ENCODE data around the gene MPC1L.

Gene MPC1L

DNA sequence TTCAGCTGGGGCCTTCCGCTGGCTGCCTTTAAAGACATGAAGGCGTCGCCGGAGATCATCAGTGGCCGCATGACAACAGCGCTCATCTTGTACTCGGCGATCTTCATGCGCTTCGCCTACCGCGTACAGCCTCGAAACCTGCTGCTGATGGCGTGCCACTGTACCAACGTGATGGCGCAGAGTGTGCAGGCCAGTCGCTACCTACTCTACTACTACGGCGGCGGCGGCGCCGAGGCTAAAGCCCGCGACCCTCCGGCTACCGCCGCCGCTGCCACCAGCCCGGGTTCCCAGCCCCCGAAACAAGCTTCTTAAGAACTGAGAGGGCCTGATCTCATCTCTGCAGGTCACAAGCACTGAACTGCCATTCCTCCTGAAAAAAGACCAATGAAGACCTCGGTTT lies 437 bp downstream of the MPC1L start:
- Histone ChIP-seq H2AFZ (ENCODE audit: low read depth) (no peak overlapping the region), H4K20me1 (ENCODE audit: insufficient read depth) (no peaks in the 10 kb centered on the region), H3K27ac (no peak overlapping the region), H3K4me2 (no peak overlapping the region), H3K36me3 (ENCODE audit: insufficient read depth) (no peaks in the 10 kb centered on the region), H3K4me3 (IDR thresholded peaks at IDR 0.05; ENCODE audit: insufficient read depth, low read depth, low read length) (no peak overlapping the region), H3K9ac (no peak overlapping the region), H3K4me1 (ENCODE audit: low read depth, poor library complexity, severe bottlenecking) (no peaks in the 10 kb centered on the region), H3K27me3 (ENCODE audit: insufficient read depth, low read depth) (no peaks in the 10 kb centered on the region), H3K79me2 (ENCODE audit: insufficient read depth, low read depth) (no peaks in the 10 kb centered on the region)
- TF ChIP-seq, protein P1, sequence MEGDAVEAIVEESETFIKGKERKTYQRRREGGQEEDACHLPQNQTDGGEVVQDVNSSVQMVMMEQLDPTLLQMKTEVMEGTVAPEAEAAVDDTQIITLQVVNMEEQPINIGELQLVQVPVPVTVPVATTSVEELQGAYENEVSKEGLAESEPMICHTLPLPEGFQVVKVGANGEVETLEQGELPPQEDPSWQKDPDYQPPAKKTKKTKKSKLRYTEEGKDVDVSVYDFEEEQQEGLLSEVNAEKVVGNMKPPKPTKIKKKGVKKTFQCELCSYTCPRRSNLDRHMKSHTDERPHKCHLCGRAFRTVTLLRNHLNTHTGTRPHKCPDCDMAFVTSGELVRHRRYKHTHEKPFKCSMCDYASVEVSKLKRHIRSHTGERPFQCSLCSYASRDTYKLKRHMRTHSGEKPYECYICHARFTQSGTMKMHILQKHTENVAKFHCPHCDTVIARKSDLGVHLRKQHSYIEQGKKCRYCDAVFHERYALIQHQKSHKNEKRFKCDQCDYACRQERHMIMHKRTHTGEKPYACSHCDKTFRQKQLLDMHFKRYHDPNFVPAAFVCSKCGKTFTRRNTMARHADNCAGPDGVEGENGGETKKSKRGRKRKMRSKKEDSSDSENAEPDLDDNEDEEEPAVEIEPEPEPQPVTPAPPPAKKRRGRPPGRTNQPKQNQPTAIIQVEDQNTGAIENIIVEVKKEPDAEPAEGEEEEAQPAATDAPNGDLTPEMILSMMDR (conservative IDR thresholded peaks at IDR 0.05; ENCODE audit: low read depth, low read length): no peak

DNA sequence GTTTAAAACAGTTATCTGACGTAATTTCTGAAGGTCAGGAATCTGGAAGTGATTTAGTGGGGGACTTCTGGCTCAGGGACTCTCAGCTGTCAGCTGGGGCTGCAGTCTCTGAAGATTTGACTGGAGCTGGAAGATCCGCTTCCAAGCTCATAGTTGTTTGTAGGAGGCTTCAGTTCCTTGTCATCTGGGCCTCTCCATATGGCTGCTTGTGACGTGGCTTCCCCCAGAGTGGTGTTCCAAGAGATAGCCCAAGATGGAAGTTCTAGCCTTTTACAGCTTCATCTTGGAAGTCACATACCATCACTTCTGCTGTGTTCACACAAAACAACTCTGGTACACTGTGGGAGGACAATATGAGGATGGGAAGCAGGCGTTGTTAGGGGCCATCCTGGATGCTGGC lies 2.1 kb downstream of the MPC1L start:
- Histone ChIP-seq H3K4me1 (ENCODE audit: low read depth, poor library complexity, severe bottlenecking) (no peaks in the 10 kb centered on the region), H4K20me1 (ENCODE audit: insufficient read depth) (no peaks in the 10 kb centered on the region), H3K9ac (no peak overlapping the region), H3K4me2 (no peak overlapping the region), H3K36me3 (ENCODE audit: insufficient read depth) (no peaks in the 10 kb centered on the region), H3K4me3 (IDR thresholded peaks at IDR 0.05; ENCODE audit: insufficient read depth, low read depth, low read length) (no peak overlapping the region), H3K79me2 (ENCODE audit: insufficient read depth, low read depth) (no peaks in the 10 kb centered on the region), H3K27me3 (ENCODE audit: insufficient read depth, low read depth) (no peaks in the 10 kb centered on the region), H2AFZ (ENCODE audit: low read depth) (no peak overlapping the region), H3K27ac (no peak overlapping the region)
- TF ChIP-seq, protein P1 (conservative IDR thresholded peaks at IDR 0.05; ENCODE audit: low read depth, low read length): no peak

DNA sequence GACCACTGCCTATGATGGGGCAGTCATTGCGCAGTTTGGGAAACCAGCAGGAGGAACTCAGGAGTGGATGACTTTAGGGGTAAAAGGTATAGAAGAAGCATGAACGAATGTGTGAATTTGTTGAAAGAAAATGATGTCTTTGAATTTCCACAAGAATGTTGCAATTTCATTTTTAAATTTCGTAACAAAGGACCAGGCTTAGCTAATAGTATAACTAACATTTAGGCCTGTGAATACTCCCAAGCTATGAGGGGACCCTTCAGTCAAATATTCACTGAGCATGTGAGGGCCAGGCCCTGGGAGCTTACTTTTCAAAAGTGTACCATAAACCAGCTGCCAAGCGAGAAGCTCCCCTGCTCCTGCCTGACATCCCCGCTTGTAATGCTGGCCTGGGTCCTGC lies 5.3 kb downstream of the MPC1L start:
- H3K27ac ChIP-seq: no peak overlapping the region
- no peaks in the 10 kb centered on the region for H3K79me2 ChIP-seq (ENCODE audit: insufficient read depth, low read depth)
- H3K27me3 ChIP-seq (ENCODE audit: insufficient read depth, low read depth): no peaks in the 10 kb centered on the region
- no peaks in the 10 kb centered on the region for H4K20me1 ChIP-seq (ENCODE audit: insufficient read depth)
- H3K36me3 ChIP-seq (ENCODE audit: insufficient read depth): no peaks in the 10 kb centered on the region
- no peak overlapping the region for H2AFZ ChIP-seq (ENCODE audit: low read depth)
- H3K4me3 ChIP-seq (IDR thresholded peaks at IDR 0.05; ENCODE audit: insufficient read depth, low read depth, low read length): no peak overlapping the region
- H3K9ac ChIP-seq: no peak overlapping the region
- TF ChIP-seq, protein P1 (conservative IDR thresholded peaks at IDR 0.05; ENCODE audit: low read depth, low read length): no peak
- peaks cover 4% of the 10 kb centered on the region for H3K4me1 ChIP-seq (ENCODE audit: low read depth, poor library complexity, severe bottlenecking)
- no peak overlapping the region for H3K4me2 ChIP-seq

DNA sequence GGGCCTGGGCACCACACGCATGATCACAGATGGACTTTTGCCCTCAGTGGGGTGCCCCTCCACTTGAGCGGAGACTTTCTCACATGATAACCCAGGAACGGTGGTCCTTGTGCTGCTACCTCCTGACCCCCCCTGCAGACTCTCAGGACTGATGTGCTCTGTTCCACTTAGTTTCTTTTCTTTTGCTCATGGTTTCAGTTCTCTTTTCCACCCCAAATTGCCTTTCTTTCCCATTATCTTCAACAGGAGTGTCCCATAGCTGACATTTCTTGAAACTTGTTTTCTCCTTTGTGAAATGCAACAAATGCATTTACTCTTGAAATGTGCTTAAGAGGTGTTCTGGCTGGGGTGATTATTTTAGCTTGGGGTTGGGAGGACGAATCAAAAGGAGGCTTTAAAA lies 9.0 kb downstream of the MPC1L start:
- TF ChIP-seq, protein P1 (conservative IDR thresholded peaks at IDR 0.05; ENCODE audit: low read depth, low read length): no peak
- Histone ChIP-seq H4K20me1 (ENCODE audit: insufficient read depth) (no peaks in the 10 kb centered on the region), H3K9ac (no peak overlapping the region), H3K79me2 (ENCODE audit: insufficient read depth, low read depth) (no peaks in the 10 kb centered on the region), H3K4me2 (no peak overlapping the region), H3K4me1 (ENCODE audit: low read depth, poor library complexity, severe bottlenecking) (peaks cover 4% of the 10 kb centered on the region), H2AFZ (ENCODE audit: low read depth) (no peak overlapping the region), H3K36me3 (ENCODE audit: insufficient read depth) (no peaks in the 10 kb centered on the region), H3K27me3 (ENCODE audit: insufficient read depth, low read depth) (no peaks in the 10 kb centered on the region), H3K4me3 (IDR thresholded peaks at IDR 0.05; ENCODE audit: insufficient read depth, low read depth, low read length) (no peak overlapping the region), H3K27ac (no peak overlapping the region)
